HepG2 (cell line): ENCODE results near the gene RASD2. TPM values are rescaled to one million over a fixed set of nuclear protein-coding genes. Genes with fewer than 3 reads are reported as not detected.

ENCODE experiments used
- ATAC-seq: fragments of 200-7000 bp; cut with Tn5 transposase; 3 replicates; pipeline ENCODE4 v1.9.1; 2020; ENCODE audit warnings: mild to moderate bottlenecking, moderate library complexity
- BruUV-seq: library from RNA; stranded (reverse); fragments of 400-500 nt; replicated peaks from 2 replicates; lab custom pipeline; 2021; lab: Mats Ljungman, UMichigan
- CTCF ChIA-PET: fragments of 300-600 bp; formaldehyde crosslinking; extraction: SDS; loops from one replicate; lab custom pipeline; 2021; ENCODE audit warnings: low total read pairs, inconsistent platforms, low intra/inter-chr PET ratio; lab: Yijun Ruan, JAX
- POLR2A ChIA-PET: fragments of 350-600 bp; sonication (Branson Sonifier 250); formaldehyde crosslinking; loops from one replicate; lab custom pipeline; 2020; ENCODE audit warnings: antibody characterized with exemption, inconsistent platforms; lab: Yijun Ruan, JAX
- DNase-seq: peaks from one replicate; pipeline ENCODE4 v3.0.0-alpha.2; 2015; ENCODE audit warnings: low spot score
- FAIRE-seq: peaks from 3 replicates; lab custom pipeline; 2011; peaks lifted over from hg19 to GRCh38; lab: Jason Lieb, UNC
- H2AFZ ChIP-seq: one replicate; pipeline ENCODE4 v1.6.1; 2011; ENCODE audit warnings: low read length, inconsistent platforms
- H3K27ac ChIP-seq: fragments of 300-600 bp; 3 replicates; pipeline ENCODE4 v1.8.0; 2011; ENCODE audit warnings: mixed run types, mild to moderate bottlenecking, mixed read lengths, low read length, inconsistent platforms; ENCODE audit not compliant: insufficient read depth; ENCODE audit errors: extremely low read length
- H3K27me3 ChIP-seq, 2 experiments: fragments of 200-600 bp in 1 of 2; 2 replicates in 1 of 2; 3 replicates in 1 of 2; pipeline versions ENCODE4 v1.6.0 to v1.8.0; 2011; ENCODE audit warnings: low read length in 2 of 2, mild to moderate bottlenecking in 2 of 2, moderate library complexity in 2 of 2, inconsistent platforms in 1 of 2; ENCODE audit not compliant: insufficient read depth in 2 of 2, control insufficient read depth in 1 of 2
- H3K36me3 ChIP-seq, 2 experiments: fragments of 200-600 bp in 1 of 2; replicated peaks in 1 of 2; 2 replicates in 1 of 2; 3 replicates in 1 of 2; pipeline versions ENCODE4 v1.5.1 to v1.8.0; 2011; ENCODE audit warnings: low read length in 2 of 2, inconsistent platforms in 1 of 2; ENCODE audit not compliant: insufficient read depth in 2 of 2, control insufficient read depth in 1 of 2
- H3K4me1 ChIP-seq: 2 replicates; pipeline ENCODE4 v1.5.1; 2012; ENCODE audit warnings: low read length, inconsistent platforms; ENCODE audit not compliant: insufficient read depth
- H3K4me2 ChIP-seq: 2 replicates; pipeline ENCODE4 v1.6.0; 2011; ENCODE audit warnings: low read depth, low read length, inconsistent platforms
- H3K4me3 ChIP-seq, 3 experiments: fragments of 200-600 bp in 1 of 3; sonication (generic), shearing (Covaris generic) in 1 of 3; replicated peaks in 1 of 3; 2 replicates each; pipeline ENCODE4 v1.5.1; 2011 to 2016; ENCODE audit warnings: low read length in 3 of 3, inconsistent platforms in 2 of 3, low read depth in 2 of 3, mild to moderate bottlenecking in 2 of 3, control low read depth in 1 of 3, mixed read lengths in 1 of 3; ENCODE audit not compliant: insufficient read depth in 1 of 3
- H3K79me2 ChIP-seq: one replicate; pipeline ENCODE4 v1.6.1; 2011; ENCODE audit warnings: low read length, inconsistent platforms; ENCODE audit not compliant: insufficient read depth
- H3K9ac ChIP-seq: 2 replicates; pipeline ENCODE4 v1.6.0; 2011; ENCODE audit warnings: mild to moderate bottlenecking, low read depth, low read length, inconsistent platforms; ENCODE audit not compliant: insufficient read depth
- H3K9me3 ChIP-seq: 2 replicates; pipeline ENCODE4 v1.5.1; 2012; ENCODE audit warnings: mild to moderate bottlenecking, low read length
- H4K20me1 ChIP-seq: 2 replicates; pipeline ENCODE4 v1.6.0; 2011; ENCODE audit warnings: inconsistent platforms, mild to moderate bottlenecking, low read length, moderate library complexity; ENCODE audit not compliant: insufficient read depth
- DPF2 ChIP-seq: sonication (generic); formaldehyde crosslinking; IDR thresholded peaks from 2 replicates; pipeline ENCODE4 v1.4.0; 2020; ENCODE audit warnings: mild to moderate bottlenecking, low read depth, missing genetic modification reagents, borderline replicate concordance
- GATAD2A ChIP-seq: IDR thresholded peaks from 2 replicates; pipeline ENCODE4 v1.6.1; 2016
- MBNL3 ChIP-seq: fragments of 250-450 bp; sonication (Bioruptor Pico); conservative IDR thresholded peaks from 2 replicates; pipeline ENCODE4 v1.8.0; 2022; ENCODE audit warnings: mild to moderate bottlenecking, inconsistent platforms
- NR2F1 ChIP-seq, 2 experiments: fragments of 450-650 bp in 1 of 2; formaldehyde crosslinking in 1 of 2; IDR thresholded peaks; 2 replicates each; pipeline versions ENCODE4 v1.5.0 to v1.6.1; 2016 to 2020; ENCODE audit warnings: mild to moderate bottlenecking in 1 of 2, missing compliant biosample characterization in 1 of 2, missing genetic modification reagents in 1 of 2, moderate library complexity in 1 of 2
- PCBP2 ChIP-seq: fragments of 200-400 bp; formaldehyde crosslinking; optimal IDR thresholded peaks from 2 replicates; pipeline ENCODE3; 2018; ENCODE audit warnings: low read length, low read depth; ENCODE audit not compliant: poor library complexity, severe bottlenecking
- TCF7 ChIP-seq: sonication (generic); IDR thresholded peaks from 2 replicates; pipeline ENCODE4 v1.6.1; 2016; ENCODE audit warnings: antibody characterized with exemption, low read depth
- TERF1 ChIP-seq: sonication (generic); formaldehyde crosslinking; IDR thresholded peaks from 2 replicates; pipeline ENCODE4 v1.8.0; 2022; ENCODE audit warnings: mild to moderate bottlenecking, missing genetic modification reagents, moderate library complexity
- ZNF12 ChIP-seq: sonication (generic); formaldehyde crosslinking; IDR thresholded peaks from 2 replicates; pipeline ENCODE4 v1.5.0; 2020; ENCODE audit warnings: missing genetic modification reagents
- ZNF543 ChIP-seq: sonication (generic); formaldehyde crosslinking; IDR thresholded peaks from 2 replicates; pipeline ENCODE4 v1.4.0; 2020; ENCODE audit warnings: mild to moderate bottlenecking, missing genetic modification reagents
- ZNF547 ChIP-seq: sonication (generic); formaldehyde crosslinking; IDR thresholded peaks from 2 replicates; pipeline ENCODE4 v1.5.1; 2020; ENCODE audit warnings: mild to moderate bottlenecking, missing genetic modification reagents
- WGBS: methylation state at CpG from one replicate; pipeline ENCODE4 v1.1.6; 2017; ENCODE audit warnings: low lambda C conversion rate; 5-methylcytosine and 5-hydroxymethylcytosine counted together
- in situ Hi-C: cut with HindIII; loops from 2 replicates; pipeline ENCODE4 v1.10.0; 2017; ENCODE audit warnings: low pct_unique_long_range_greater_than_20kb; ENCODE audit not compliant: extremely low pct_ligation_motif_present
- intact Hi-C: fragments of 100-400 bp; cut with micrococcal nuclease; formaldehyde crosslinking; loops from one replicate; pipeline ENCODE4 v1.10.0; 2022; ENCODE audit not compliant: unreplicated experiment
- polyA plus RNA-seq, 8 experiments: library from polyadenylated mRNA; depleted of rRNA in 3 of 8; stranded (reverse) in 7 of 8; unstranded in 1 of 8; fragments of >200 nt; fragmentation: Illumina TruSeq in 4 of 8; extraction: Trizol in 4 of 8; gene quantifications; 2 replicates each; pipeline versions ENCODE4 v1.2.1 to v1.2.3, GENCODE V29; 2011 to 2016; ENCODE audit warnings: low read depth in 4 of 8, missing spikeins in 1 of 8, mixed read lengths in 1 of 8; ENCODE audit not compliant: insufficient read depth in 1 of 8
- total RNA-seq, 5 experiments: library from RNA; depleted of rRNA; stranded (reverse); fragments of >200 nt; fragmentation: Illumina TruSeq; extraction: Trizol; gene quantifications; 2 replicates each; pipeline ENCODE4 v1.2.3, GENCODE V29; 2016; ENCODE audit warnings: low read depth in 1 of 5
- TF ChIP-seq, protein P1 (sequence below): sonication (generic); formaldehyde crosslinking; IDR thresholded peaks from 2 replicates; pipeline ENCODE4 v1.5.0; 2020; ENCODE audit warnings: mild to moderate bottlenecking, missing genetic modification reagents
- TF ChIP-seq, protein P2 (sequence below): sonication (generic); formaldehyde crosslinking; IDR thresholded peaks from 2 replicates; pipeline ENCODE4 v1.8.1; 2023; ENCODE audit warnings: mild to moderate bottlenecking, missing genetic modification reagents
- TF ChIP-seq, protein P3 (sequence below), 2 experiments: fragments of 450-650 bp in 1 of 2; sonication (generic) in 1 of 2; formaldehyde crosslinking; IDR thresholded peaks; 2 replicates each; pipeline versions ENCODE4 v1.5.0 to v1.8.0; 2020 to 2022; ENCODE audit warnings: mild to moderate bottlenecking in 1 of 2, missing genetic modification reagents in 1 of 2

The RASD2 gene
- total and polyA plus RNA-seq, 2 of the 13 experiments (the other 11 are each of a cell fraction or from before 2014, with no cell fraction given) = not detected

DNA sequence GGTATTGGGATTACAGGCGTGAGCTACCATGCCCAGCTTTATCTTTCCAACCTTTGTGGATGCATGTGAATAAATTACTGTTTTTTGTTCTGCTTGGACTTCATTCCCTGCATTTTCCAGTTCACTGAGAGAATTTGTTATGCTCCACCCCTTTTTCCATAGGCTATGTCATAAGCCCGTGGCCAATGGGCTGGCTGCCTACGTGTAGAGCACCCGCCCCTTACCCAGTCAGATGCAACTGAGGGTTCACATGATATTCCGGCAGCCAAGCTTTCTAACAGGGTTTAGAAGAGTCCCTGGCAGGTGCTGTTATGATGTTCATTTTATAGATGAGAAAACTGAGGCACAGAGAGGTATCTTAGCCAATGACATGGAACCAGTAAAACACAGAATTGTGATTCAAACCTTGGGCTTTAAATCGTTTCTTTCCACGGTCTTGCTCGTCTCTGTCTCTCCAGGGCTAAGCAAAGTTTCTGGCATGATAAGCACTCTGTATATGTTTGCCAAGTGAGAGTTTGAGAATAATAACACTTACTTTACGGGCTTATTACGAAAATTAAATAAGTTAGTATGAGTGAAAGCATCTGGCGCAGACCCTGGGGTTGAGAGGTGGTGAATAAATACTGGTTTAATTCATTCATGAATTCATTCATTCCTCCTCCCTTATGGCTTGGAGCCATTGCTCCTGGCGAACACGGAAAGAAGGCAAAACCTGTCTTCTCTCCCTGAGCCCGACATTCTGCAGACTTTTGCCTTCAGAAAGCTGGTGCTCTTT lies 42.4 kb upstream of the RASD2 start:
- H3K9me3 ChIP-seq = no peaks in the 10 kb centered on the region
- no peaks in the 10 kb centered on the region for H3K36me3 ChIP-seq
- H3K27me3 ChIP-seq = peaks cover 0 to 19% of the 10 kb centered on the region in 2 experiments; a peak in 3 of 5 replicates
- in situ Hi-C loops = no loop called here
- no peak for TF ChIP-seq ZNF12
- TF ChIP-seq MBNL3 (CRISPR knock-in tag) = no peak
- TF ChIP-seq TCF7 = no peak
- TF ChIP-seq GATAD2A = no peak
- no peak for TF ChIP-seq ZNF547
- H3K9ac ChIP-seq = no peak overlapping the region
- H4K20me1 ChIP-seq = no peaks in the 10 kb centered on the region
- no peak overlapping the region for H3K27ac ChIP-seq
- H3K4me3 ChIP-seq = no peak overlapping the region
- H3K79me2 ChIP-seq = no peaks in the 10 kb centered on the region
- intact Hi-C loops = no loop called here
- peak overlapping the region; percentile 14; the same call in 1 of the 2 replicates for H3K4me2 ChIP-seq
- ATAC-seq (no peak), DNase-seq (no peak), FAIRE-seq (no peak)
- CTCF ChIA-PET = no interaction called here
- POLR2A ChIA-PET = no interaction called here
- H3K4me1 ChIP-seq = peaks cover 1% of the 10 kb centered on the region; the same call in 1 of the 2 replicates
- WGBS = 18% methylated on average over 14 of the region's 14 CpGs
- no TSS peak for BruUV-seq
- H2AFZ ChIP-seq = peak overlapping the region; percentile 23

DNA sequence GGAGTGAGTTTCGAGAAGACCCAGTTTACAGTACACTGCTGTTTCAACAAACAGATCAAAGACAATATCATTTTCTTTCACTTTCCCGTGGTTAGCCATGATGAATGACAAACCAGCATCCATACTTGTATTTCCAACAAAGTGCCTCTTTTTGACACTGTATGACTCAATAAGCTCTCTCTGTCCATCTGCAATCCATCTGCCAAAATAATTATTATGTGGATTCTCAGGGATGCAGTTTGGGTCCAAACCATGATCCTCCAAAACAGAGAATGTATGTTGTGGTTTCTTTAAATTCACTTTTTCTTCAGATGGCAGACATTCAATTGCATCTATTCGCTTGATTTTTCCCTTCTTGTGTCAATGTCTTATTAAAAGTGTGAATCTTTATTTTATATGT lies 37.8 kb upstream of the RASD2 start:
- POLR2A ChIA-PET = no interaction called here
- FAIRE-seq (no peak), ATAC-seq (no peak), DNase-seq (no peak)
- Histone ChIP-seq H3K4me2 (no peak overlapping the region), H3K9ac (no peak overlapping the region), H3K9me3 (no peaks in the 10 kb centered on the region), H3K27me3 (peaks cover 0 to 10% of the 10 kb centered on the region in 2 experiments; a peak in 1 of 5 replicates), H3K4me1 (peaks cover 38% of the 10 kb centered on the region), H3K36me3 (no peaks in the 10 kb centered on the region), H3K27ac (no peak overlapping the region), H3K4me3 (no peak overlapping the region), H4K20me1 (no peaks in the 10 kb centered on the region), H2AFZ (no peak overlapping the region), H3K79me2 (no peaks in the 10 kb centered on the region)
- BruUV-seq = no TSS peak
- CTCF ChIA-PET = no interaction called here
- in situ Hi-C loops = no loop called here
- intact Hi-C loops = no loop called here
- 26% methylated on average over 3 of the region's 3 CpGs for WGBS
- TF ChIP-seq NR2F1 (CRISPR knock-in tag; IDR thresholded peaks at IDR 0.05) (no peak), ZNF543 (CRISPR knock-in tag) (no peak), TERF1 (no peak), PCBP2 (no peak), DPF2 (CRISPR knock-in tag) (no peak)
- TF ChIP-seq, protein P1, sequence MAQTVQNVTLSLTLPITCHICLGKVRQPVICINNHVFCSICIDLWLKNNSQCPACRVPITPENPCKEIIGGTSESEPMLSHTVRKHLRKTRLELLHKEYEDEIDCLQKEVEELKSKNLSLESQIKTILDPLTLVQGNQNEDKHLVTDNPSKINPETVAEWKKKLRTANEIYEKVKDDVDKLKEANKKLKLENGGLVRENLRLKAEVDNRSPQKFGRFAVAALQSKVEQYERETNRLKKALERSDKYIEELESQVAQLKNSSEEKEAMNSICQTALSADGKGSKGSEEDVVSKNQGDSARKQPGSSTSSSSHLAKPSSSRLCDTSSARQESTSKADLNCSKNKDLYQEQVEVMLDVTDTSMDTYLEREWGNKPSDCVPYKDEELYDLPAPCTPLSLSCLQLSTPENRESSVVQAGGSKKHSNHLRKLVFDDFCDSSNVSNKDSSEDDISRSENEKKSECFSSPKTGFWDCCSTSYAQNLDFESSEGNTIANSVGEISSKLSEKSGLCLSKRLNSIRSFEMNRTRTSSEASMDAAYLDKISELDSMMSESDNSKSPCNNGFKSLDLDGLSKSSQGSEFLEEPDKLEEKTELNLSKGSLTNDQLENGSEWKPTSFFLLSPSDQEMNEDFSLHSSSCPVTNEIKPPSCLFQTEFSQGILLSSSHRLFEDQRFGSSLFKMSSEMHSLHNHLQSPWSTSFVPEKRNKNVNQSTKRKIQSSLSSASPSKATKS (CRISPR knock-in tag) = no peak
- TF ChIP-seq, protein P2, sequence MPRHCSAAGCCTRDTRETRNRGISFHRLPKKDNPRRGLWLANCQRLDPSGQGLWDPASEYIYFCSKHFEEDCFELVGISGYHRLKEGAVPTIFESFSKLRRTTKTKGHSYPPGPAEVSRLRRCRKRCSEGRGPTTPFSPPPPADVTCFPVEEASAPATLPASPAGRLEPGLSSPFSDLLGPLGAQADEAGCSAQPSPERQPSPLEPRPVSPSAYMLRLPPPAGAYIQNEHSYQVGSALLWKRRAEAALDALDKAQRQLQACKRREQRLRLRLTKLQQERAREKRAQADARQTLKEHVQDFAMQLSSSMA (CRISPR knock-in tag) = no peak
- TF ChIP-seq, protein P3, sequence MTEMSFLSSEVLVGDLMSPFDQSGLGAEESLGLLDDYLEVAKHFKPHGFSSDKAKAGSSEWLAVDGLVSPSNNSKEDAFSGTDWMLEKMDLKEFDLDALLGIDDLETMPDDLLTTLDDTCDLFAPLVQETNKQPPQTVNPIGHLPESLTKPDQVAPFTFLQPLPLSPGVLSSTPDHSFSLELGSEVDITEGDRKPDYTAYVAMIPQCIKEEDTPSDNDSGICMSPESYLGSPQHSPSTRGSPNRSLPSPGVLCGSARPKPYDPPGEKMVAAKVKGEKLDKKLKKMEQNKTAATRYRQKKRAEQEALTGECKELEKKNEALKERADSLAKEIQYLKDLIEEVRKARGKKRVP (CRISPR knock-in tag; IDR thresholded peaks at IDR 0.05) = no peak
